Progenitor cell of endocrine pancreas (in vitro differentiated cells): ENCODE data around the gene PTGFRN. TPM values are rescaled to one million over a fixed set of nuclear protein-coding genes. Genes with fewer than 3 reads are reported as not detected.

Experiments used
- DNase-seq: peaks from one replicate; pipeline ENCODE4 v3.0.0; 2021; ENCODE audit warnings: low spot score; ENCODE audit not compliant: unreplicated experiment
- H3K27ac Mint-ChIP-seq: 2 replicates; pipeline ENCODE4 v1.8.0; 2021; ENCODE audit warnings: mild to moderate bottlenecking, moderate library complexity, mixed read lengths
- H3K27me3 Mint-ChIP-seq: 2 replicates; pipeline ENCODE4 v1.8.0; 2021; ENCODE audit warnings: mixed read lengths
- H3K36me3 Mint-ChIP-seq: 2 replicates; pipeline ENCODE4 v1.8.0; 2022; ENCODE audit warnings: mixed read lengths; ENCODE audit not compliant: insufficient read depth
- H3K4me1 Mint-ChIP-seq: 2 replicates; pipeline ENCODE4 v1.8.0; 2021; ENCODE audit warnings: low read depth, mixed read lengths
- H3K4me3 Mint-ChIP-seq: 2 replicates; pipeline ENCODE4 v1.8.0; 2021; ENCODE audit warnings: low read depth, mild to moderate bottlenecking, moderate library complexity, mixed read lengths
- H3K9me3 Mint-ChIP-seq: 2 replicates; pipeline ENCODE4 v1.8.0; 2021; ENCODE audit warnings: low read depth, mixed read lengths
- total RNA-seq: library from RNA; stranded (reverse); gene quantifications from 2 replicates; pipeline ENCODE4 v1.2.1, GENCODE V29; 2021
- TF ChIP-seq, protein P1 (sequence below): fragments of 200-600 bp; sonication (generic); IDR thresholded peaks from one replicate; pipeline ENCODE4 v1.5.0; 2021; ENCODE audit warnings: antibody characterized with exemption, mild to moderate bottlenecking; ENCODE audit not compliant: unreplicated experiment

Gene PTGFRN
- total RNA-seq, 1 donor from 2014 or later: 42.9 TPM

DNA sequence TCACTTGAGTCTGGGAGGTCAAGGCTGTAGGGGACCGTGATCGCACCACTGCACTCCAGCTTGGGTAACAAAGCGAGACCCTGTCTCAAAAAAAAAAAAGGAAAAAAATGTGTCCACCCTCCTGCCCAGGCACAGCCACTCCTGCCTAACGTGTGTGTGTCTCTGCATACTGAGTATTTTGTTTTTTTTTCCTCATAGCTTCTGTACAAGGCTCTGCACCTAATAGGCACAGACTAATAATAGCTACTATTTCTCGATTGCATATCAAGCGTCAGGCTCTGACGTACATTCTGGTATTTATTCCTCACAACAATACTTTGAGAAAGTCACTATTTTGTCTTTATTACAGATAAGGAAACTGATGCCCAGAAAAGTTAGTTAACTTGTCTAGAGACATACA lies 5.0 kb downstream of the PTGFRN start:
- no peaks in the 10 kb centered on the region for H3K36me3 Mint-ChIP-seq
- TF ChIP-seq, protein P1, sequence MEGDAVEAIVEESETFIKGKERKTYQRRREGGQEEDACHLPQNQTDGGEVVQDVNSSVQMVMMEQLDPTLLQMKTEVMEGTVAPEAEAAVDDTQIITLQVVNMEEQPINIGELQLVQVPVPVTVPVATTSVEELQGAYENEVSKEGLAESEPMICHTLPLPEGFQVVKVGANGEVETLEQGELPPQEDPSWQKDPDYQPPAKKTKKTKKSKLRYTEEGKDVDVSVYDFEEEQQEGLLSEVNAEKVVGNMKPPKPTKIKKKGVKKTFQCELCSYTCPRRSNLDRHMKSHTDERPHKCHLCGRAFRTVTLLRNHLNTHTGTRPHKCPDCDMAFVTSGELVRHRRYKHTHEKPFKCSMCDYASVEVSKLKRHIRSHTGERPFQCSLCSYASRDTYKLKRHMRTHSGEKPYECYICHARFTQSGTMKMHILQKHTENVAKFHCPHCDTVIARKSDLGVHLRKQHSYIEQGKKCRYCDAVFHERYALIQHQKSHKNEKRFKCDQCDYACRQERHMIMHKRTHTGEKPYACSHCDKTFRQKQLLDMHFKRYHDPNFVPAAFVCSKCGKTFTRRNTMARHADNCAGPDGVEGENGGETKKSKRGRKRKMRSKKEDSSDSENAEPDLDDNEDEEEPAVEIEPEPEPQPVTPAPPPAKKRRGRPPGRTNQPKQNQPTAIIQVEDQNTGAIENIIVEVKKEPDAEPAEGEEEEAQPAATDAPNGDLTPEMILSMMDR: no peak
- no peak overlapping the region for H3K27ac Mint-ChIP-seq
- peaks cover 6% of the 10 kb centered on the region for H3K4me1 Mint-ChIP-seq
- no peaks in the 10 kb centered on the region for H3K27me3 Mint-ChIP-seq
- no peak for DNase-seq
- no peak overlapping the region for H3K4me3 Mint-ChIP-seq
- H3K9me3 Mint-ChIP-seq: no peaks in the 10 kb centered on the region

DNA sequence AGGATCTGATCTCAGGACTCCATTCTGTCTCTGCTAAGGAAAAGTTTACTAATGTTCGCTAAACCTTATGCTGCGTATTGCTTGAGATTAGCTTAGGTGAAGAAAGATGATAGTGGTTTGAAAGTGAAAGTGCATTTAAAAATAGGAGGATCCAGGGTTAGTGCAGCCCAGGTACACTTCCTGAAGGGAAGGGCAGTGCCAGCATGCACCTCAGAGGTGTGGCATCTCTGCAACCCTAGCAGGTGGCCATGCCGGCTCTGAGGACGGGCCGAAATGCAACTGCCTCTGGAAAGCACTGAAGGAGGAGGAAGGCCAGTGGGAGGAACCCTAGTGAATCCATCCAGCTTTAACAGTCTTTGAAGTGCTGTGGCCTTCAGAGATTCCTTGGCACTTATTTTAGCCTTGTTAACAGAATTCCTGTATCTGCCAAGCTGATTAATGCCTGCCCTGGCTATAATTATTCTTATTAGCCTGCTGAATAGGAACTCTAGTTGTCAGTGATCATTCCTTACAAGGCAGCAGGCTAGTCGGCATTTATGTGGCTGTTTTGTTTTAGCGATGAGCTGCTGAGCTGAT lies 5.5 kb downstream of the PTGFRN start:
- Mint-ChIP-seq H3K9me3 (no peaks in the 10 kb centered on the region), H3K4me3 (no peak overlapping the region), H3K4me1 (peaks cover 6% of the 10 kb centered on the region), H3K27me3 (no peaks in the 10 kb centered on the region), H3K36me3 (no peaks in the 10 kb centered on the region), H3K27ac (no peak overlapping the region)
- DNase-seq: no peak
- TF ChIP-seq, protein P1: no peak

DNA sequence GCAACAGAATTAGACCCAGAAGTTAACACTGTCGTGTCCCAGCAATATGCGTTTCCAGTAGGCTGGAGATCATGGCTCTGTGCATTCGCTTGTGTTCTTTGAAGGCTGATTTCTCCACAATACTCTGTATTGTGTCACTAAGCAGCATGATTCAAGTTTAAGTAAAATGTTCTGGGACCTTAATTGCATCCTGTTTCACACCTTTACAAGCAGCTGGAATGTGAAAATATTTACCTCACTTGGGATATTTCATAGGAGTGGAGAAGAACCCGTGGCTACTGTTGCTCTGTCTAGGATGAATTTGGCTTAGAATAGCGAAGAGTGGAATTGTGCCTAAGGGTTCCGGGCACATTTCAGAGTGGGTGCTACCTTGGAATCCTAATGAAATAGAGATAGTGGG lies 6.3 kb downstream of the PTGFRN start:
- no peaks in the 10 kb centered on the region for H3K36me3 Mint-ChIP-seq
- H3K4me3 Mint-ChIP-seq: no peak overlapping the region
- no peak overlapping the region for H3K27ac Mint-ChIP-seq
- DNase-seq: no peak
- H3K9me3 Mint-ChIP-seq: no peaks in the 10 kb centered on the region
- H3K27me3 Mint-ChIP-seq: no peaks in the 10 kb centered on the region
- TF ChIP-seq, protein P1: no peak
- H3K4me1 Mint-ChIP-seq: peaks cover 6% of the 10 kb centered on the region

GRCh38 chr1:116916533-116917445 lies 7.1 kb downstream of the PTGFRN start:
- Mint-ChIP-seq H3K4me3 (no peak overlapping the region), H3K27me3 (no peaks in the 10 kb centered on the region), H3K36me3 (no peaks in the 10 kb centered on the region), H3K27ac (no peak overlapping the region), H3K4me1 (peaks cover 6% of the 10 kb centered on the region), H3K9me3 (no peaks in the 10 kb centered on the region)
- no peak for DNase-seq
- TF ChIP-seq, protein P1: no peak

DNA sequence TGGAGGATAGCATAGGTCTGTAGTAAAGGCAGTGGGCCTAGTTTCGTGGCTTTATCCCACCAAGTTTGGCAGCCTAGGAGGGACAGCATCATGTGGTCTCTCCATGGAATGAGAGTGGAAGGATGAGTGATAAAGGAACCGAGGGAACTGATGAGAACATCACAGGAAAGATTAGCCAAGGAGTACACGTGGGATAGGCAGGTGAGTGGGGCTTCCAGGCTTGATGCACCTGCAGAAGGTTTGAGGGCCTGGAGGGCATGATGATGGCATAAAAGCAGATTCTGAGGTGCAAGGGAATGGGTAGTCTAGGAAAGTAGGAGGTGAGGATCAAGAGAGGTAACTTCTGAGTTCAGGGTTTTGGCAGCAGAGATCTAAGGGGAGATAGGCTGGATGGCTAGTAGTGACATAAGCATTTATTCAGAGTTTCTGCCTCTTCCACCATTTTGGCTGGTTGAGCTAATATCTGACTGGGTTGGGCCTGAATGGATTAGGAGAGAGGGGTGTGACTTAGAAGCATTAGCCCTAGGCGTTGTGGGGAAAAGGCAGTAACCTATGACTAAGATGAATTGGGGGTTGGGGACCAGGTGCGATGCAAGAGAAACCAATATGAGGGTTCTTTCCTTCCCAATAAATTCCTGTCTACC lies 9.1 kb downstream of the PTGFRN start:
- no peaks in the 10 kb centered on the region for H3K27me3 Mint-ChIP-seq
- no peaks in the 10 kb centered on the region for H3K9me3 Mint-ChIP-seq
- no peak for DNase-seq
- peaks cover 6% of the 10 kb centered on the region for H3K4me1 Mint-ChIP-seq
- no peaks in the 10 kb centered on the region for H3K36me3 Mint-ChIP-seq
- no peak overlapping the region for H3K4me3 Mint-ChIP-seq
- TF ChIP-seq, protein P1: no peak
- H3K27ac Mint-ChIP-seq: no peak overlapping the region
